HEK293 (cell line): ENCODE measurements around the gene LMCD1.

ENCODE experiments used
- CTCF ChIA-PET: fragments of 350-600 bp; formaldehyde crosslinking; extraction: SDS; loops from one replicate; lab custom pipeline; 2021; ENCODE audit warnings: antibody characterized with exemption; lab: Yijun Ruan, JAX
- POLR2A ChIA-PET: fragments of 300-600 bp; formaldehyde crosslinking; extraction: SDS; loops from one replicate; lab custom pipeline; 2020; ENCODE audit warnings: antibody characterized with exemption, inconsistent platforms; lab: Yijun Ruan, JAX
- H3K27ac ChIP-seq: fragments of 200-500 bp; sonication (Bioruptor generic); 2 replicates; pipeline ENCODE4 v1.5.1; 2014; ENCODE audit warnings: low read depth, low read length, control low read depth, inconsistent platforms; ENCODE audit errors: extremely low read depth
- H3K36me3 ChIP-seq, 2 experiments: fragments of 200-500 bp in 1 of 2; sonication (Bioruptor generic) in 1 of 2; 1 replicate in 1 of 2; 2 replicates in 1 of 2; pipeline ENCODE4 v1.5.1; 2014 to 2017; ENCODE audit warnings: inconsistent platforms in 2 of 2, low read length in 2 of 2; ENCODE audit not compliant: control insufficient read depth in 2 of 2, insufficient read depth in 1 of 2
- H3K4me1 ChIP-seq: fragments of 200-500 bp; sonication (Bioruptor generic); 2 replicates; pipeline ENCODE4 v1.5.1; 2014; ENCODE audit warnings: mild to moderate bottlenecking, low read length, inconsistent platforms; ENCODE audit not compliant: control insufficient read depth, insufficient read depth
- H3K4me3 ChIP-seq: 2 replicates; pipeline ENCODE4 v1.5.1; 2011; ENCODE audit warnings: low read depth, mild to moderate bottlenecking, control low read depth, low read length, moderate library complexity
- H3K9me3 ChIP-seq: fragments of 200-500 bp; sonication (Bioruptor generic); 2 replicates; pipeline ENCODE4 v1.5.1; 2014; ENCODE audit warnings: low read depth, low read length, inconsistent platforms; ENCODE audit not compliant: control insufficient read depth, insufficient read depth
- BCL11B ChIP-seq: fragments of 450-650 bp; formaldehyde crosslinking; IDR thresholded peaks from 2 replicates; pipeline ENCODE4 v1.5.1; 2016; ENCODE audit warnings: low read depth, missing biosample characterization, missing genetic modification characterization
- GLIS1 ChIP-seq: fragments of 450-650 bp; formaldehyde crosslinking; IDR thresholded peaks from 2 replicates; pipeline ENCODE4 v1.5.1; 2016; ENCODE audit warnings: missing biosample characterization, missing genetic modification characterization
- HOXC10 ChIP-seq: sonication (generic); formaldehyde crosslinking; IDR thresholded peaks from 2 replicates; pipeline ENCODE4 v1.8.1; 2023; ENCODE audit warnings: mild to moderate bottlenecking, missing genetic modification reagents
- KLF9 ChIP-seq: fragments of 450-650 bp; formaldehyde crosslinking; IDR thresholded peaks from 2 replicates; pipeline ENCODE4 v1.5.1; 2016; ENCODE audit warnings: missing biosample characterization, missing genetic modification characterization, low read depth
- OSR2 ChIP-seq: fragments of 450-650 bp; formaldehyde crosslinking; IDR thresholded peaks from 2 replicates; pipeline ENCODE4 v1.5.1; 2016; ENCODE audit warnings: missing biosample characterization, missing genetic modification characterization
- PRDM10 ChIP-seq: fragments of 450-650 bp; formaldehyde crosslinking; IDR thresholded peaks from 2 replicates; pipeline ENCODE4 v1.5.1; 2016; ENCODE audit warnings: missing biosample characterization, missing genetic modification characterization
- SP2 ChIP-seq: fragments of 450-650 bp; formaldehyde crosslinking; IDR thresholded peaks from 2 replicates; pipeline ENCODE4 v1.5.1; 2016; ENCODE audit warnings: missing biosample characterization, missing genetic modification characterization
- ZBTB11 ChIP-seq: fragments of 450-650 bp; formaldehyde crosslinking; conservative IDR thresholded peaks from 2 replicates; pipeline ENCODE4 v1.5.1; 2016; ENCODE audit warnings: low read depth, missing biosample characterization, missing genetic modification characterization
- ZNF10 ChIP-seq: fragments of 450-650 bp; formaldehyde crosslinking; IDR thresholded peaks from 2 replicates; pipeline ENCODE4 v1.5.1; 2017; ENCODE audit warnings: missing biosample characterization, missing genetic modification characterization
- ZNF114 ChIP-seq: fragments of 450-650 bp; formaldehyde crosslinking; IDR thresholded peaks from 2 replicates; pipeline ENCODE4 v1.5.0; 2017; ENCODE audit warnings: missing biosample characterization, missing genetic modification characterization
- ZNF404 ChIP-seq: fragments of 450-650 bp; formaldehyde crosslinking; IDR thresholded peaks from 2 replicates; pipeline ENCODE4 v1.5.1; 2017; ENCODE audit warnings: missing biosample characterization, missing genetic modification characterization
- ZNF510 ChIP-seq: fragments of 450-650 bp; formaldehyde crosslinking; IDR thresholded peaks from 2 replicates; pipeline ENCODE4 v1.5.1; 2018; ENCODE audit warnings: mild to moderate bottlenecking, missing genetic modification characterization, missing biosample characterization; ENCODE audit not compliant: insufficient replicate concordance
- ZNF544 ChIP-seq: fragments of 450-650 bp; formaldehyde crosslinking; IDR thresholded peaks from 2 replicates; pipeline ENCODE4 v1.5.0; 2017; ENCODE audit warnings: missing biosample characterization, missing genetic modification characterization
- ZNF549 ChIP-seq: fragments of 450-650 bp; IDR thresholded peaks from 2 replicates; pipeline ENCODE4 v1.5.1; 2018; ENCODE audit warnings: missing biosample characterization, missing genetic modification characterization, mild to moderate bottlenecking, inconsistent platforms, moderate library complexity
- ZNF660 ChIP-seq: fragments of 450-650 bp; IDR thresholded peaks from 2 replicates; pipeline ENCODE4 v1.5.1; 2018; ENCODE audit warnings: missing biosample characterization, mild to moderate bottlenecking, missing genetic modification characterization
- ZNF768 ChIP-seq: fragments of 450-650 bp; formaldehyde crosslinking; IDR thresholded peaks from 2 replicates; pipeline ENCODE4 v1.5.1; 2018; ENCODE audit warnings: missing biosample characterization, mild to moderate bottlenecking, missing genetic modification characterization
- TF ChIP-seq, protein P1 (sequence below): fragments of 450-650 bp; formaldehyde crosslinking; IDR thresholded peaks from 2 replicates; pipeline ENCODE4 v1.5.1; 2017; ENCODE audit warnings: missing biosample characterization, missing genetic modification characterization
- TF ChIP-seq, protein P2 (sequence below): fragments of 450-650 bp; formaldehyde crosslinking; IDR thresholded peaks from 2 replicates; pipeline ENCODE4 v1.5.1; 2017; ENCODE audit warnings: missing biosample characterization, missing genetic modification characterization
- TF ChIP-seq, protein P3 (sequence below): fragments of 450-650 bp; formaldehyde crosslinking; IDR thresholded peaks from 2 replicates; pipeline ENCODE4 v1.5.1; 2016; ENCODE audit warnings: missing biosample characterization, missing genetic modification characterization
- TF ChIP-seq, protein P4 (sequence below): fragments of 450-650 bp; formaldehyde crosslinking; IDR thresholded peaks from 2 replicates; pipeline ENCODE4 v1.5.1; 2016; ENCODE audit warnings: missing biosample characterization, missing genetic modification characterization

Gene LMCD1

GRCh38 chr3:8473990-8474389 lies 27.6 kb upstream of the LMCD1 start:
- no peaks in the 10 kb centered on the region for H3K9me3 ChIP-seq

DNA sequence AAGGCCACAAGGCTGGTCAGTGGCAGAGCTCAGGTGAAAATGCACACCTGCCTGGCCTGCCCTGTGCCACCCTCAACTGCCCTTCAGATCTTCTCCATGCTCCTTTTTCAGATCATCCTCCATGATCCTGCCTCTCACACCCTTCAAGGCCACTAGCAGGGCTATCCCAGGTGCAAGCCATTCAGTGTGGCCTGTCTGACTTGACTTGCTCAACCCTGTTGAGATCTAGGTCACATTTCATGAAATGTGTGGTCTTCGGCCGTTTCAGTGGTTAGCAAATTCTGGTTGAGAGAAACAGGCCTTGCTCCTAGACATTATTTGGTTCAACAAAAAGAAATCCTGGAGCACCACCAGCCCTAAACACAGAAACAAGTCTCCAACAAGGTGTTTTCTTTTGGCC lies 26.6 kb upstream of the LMCD1 start:
- no peak overlapping the region for H3K27ac ChIP-seq
- H3K36me3 ChIP-seq: no peaks in the 10 kb centered on the region
- H3K9me3 ChIP-seq: no peaks in the 10 kb centered on the region
- CTCF ChIA-PET: no interaction called here
- no peak overlapping the region for H3K4me3 ChIP-seq
- POLR2A ChIA-PET: no interaction called here
- no peaks in the 10 kb centered on the region for H3K4me1 ChIP-seq
- TF ChIP-seq, protein P1, sequence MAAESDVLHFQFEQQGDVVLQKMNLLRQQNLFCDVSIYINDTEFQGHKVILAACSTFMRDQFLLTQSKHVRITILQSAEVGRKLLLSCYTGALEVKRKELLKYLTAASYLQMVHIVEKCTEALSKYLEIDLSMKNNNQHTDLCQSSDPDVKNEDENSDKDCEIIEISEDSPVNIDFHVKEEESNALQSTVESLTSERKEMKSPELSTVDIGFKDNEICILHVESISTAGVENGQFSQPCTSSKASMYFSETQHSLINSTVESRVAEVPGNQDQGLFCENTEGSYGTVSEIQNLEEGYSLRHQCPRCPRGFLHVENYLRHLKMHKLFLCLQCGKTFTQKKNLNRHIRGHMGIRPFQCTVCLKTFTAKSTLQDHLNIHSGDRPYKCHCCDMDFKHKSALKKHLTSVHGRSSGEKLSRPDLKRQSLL (tag by site-specific recombination): no peak
- TF ChIP-seq OSR2 (tag by site-specific recombination) (no peak), ZNF404 (no peak), ZNF549 (tag by site-specific recombination) (no peak)
- TF ChIP-seq, protein P2, sequence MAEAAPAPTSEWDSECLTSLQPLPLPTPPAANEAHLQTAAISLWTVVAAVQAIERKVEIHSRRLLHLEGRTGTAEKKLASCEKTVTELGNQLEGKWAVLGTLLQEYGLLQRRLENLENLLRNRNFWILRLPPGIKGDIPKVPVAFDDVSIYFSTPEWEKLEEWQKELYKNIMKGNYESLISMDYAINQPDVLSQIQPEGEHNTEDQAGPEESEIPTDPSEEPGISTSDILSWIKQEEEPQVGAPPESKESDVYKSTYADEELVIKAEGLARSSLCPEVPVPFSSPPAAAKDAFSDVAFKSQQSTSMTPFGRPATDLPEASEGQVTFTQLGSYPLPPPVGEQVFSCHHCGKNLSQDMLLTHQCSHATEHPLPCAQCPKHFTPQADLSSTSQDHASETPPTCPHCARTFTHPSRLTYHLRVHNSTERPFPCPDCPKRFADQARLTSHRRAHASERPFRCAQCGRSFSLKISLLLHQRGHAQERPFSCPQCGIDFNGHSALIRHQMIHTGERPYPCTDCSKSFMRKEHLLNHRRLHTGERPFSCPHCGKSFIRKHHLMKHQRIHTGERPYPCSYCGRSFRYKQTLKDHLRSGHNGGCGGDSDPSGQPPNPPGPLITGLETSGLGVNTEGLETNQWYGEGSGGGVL (tag by site-specific recombination): no peak
- TF ChIP-seq, protein P3, sequence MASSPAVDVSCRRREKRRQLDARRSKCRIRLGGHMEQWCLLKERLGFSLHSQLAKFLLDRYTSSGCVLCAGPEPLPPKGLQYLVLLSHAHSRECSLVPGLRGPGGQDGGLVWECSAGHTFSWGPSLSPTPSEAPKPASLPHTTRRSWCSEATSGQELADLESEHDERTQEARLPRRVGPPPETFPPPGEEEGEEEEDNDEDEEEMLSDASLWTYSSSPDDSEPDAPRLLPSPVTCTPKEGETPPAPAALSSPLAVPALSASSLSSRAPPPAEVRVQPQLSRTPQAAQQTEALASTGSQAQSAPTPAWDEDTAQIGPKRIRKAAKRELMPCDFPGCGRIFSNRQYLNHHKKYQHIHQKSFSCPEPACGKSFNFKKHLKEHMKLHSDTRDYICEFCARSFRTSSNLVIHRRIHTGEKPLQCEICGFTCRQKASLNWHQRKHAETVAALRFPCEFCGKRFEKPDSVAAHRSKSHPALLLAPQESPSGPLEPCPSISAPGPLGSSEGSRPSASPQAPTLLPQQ: no peak

More at GRCh38 chr3:8473990-8474389, 27.6 kb upstream of the LMCD1 start:
- no peaks in the 10 kb centered on the region for H3K4me1 ChIP-seq
- no peak overlapping the region for H3K27ac ChIP-seq
- no peak overlapping the region for H3K4me3 ChIP-seq
- CTCF ChIA-PET: no interaction called here
- POLR2A ChIA-PET: no interaction called here
- TF ChIP-seq, protein P4, sequence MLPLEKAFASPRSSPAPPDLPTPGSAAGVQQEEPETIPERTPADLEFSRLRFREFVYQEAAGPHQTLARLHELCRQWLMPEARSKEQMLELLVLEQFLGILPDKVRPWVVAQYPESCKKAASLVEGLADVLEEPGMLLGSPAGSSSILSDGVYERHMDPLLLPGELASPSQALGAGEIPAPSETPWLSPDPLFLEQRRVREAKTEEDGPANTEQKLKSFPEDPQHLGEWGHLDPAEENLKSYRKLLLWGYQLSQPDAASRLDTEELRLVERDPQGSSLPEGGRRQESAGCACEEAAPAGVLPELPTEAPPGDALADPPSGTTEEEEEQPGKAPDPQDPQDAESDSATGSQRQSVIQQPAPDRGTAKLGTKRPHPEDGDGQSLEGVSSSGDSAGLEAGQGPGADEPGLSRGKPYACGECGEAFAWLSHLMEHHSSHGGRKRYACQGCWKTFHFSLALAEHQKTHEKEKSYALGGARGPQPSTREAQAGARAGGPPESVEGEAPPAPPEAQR (tag by site-specific recombination): no peak
- no peak for TF ChIP-seq KLF9 (tag by site-specific recombination)
- TF ChIP-seq ZNF660 (tag by site-specific recombination): no peak
- TF ChIP-seq ZNF768 (tag by site-specific recombination): no peak
- no peak for TF ChIP-seq SP2 (tag by site-specific recombination)
- TF ChIP-seq ZBTB11 (tag by site-specific recombination): no peak
- TF ChIP-seq PRDM10 (tag by site-specific recombination): no peak
- no peak for TF ChIP-seq ZNF510
- no peak for TF ChIP-seq ZNF114
- no peak for TF ChIP-seq ZNF10 (tag by site-specific recombination)
- no peak for TF ChIP-seq HOXC10 (CRISPR knock-in tag)
- no peak for TF ChIP-seq ZNF544 (tag by site-specific recombination)
- TF ChIP-seq BCL11B (tag by site-specific recombination): no peak
- no peak for TF ChIP-seq GLIS1 (tag by site-specific recombination)
- H3K36me3 ChIP-seq: no peaks in the 10 kb centered on the region
